ENCODE data around the gene SLC1A4. TPM values are rescaled to one million over a fixed set of nuclear protein-coding genes. Genes with fewer than 3 reads are reported as not detected.

Gene SLC1A4
- polyA plus RNA-seq, 1 donor from 2014 or later = 33.8 TPM

- Histone ChIP-seq H4K20me1 (ENCODE audit: insufficient read depth) (no peaks in the 10 kb centered on the region), H3F3A (ENCODE audit: insufficient read depth, low read length, poor library complexity, severe bottlenecking) (no peaks in the 10 kb centered on the region), H2AFZ (ENCODE audit: low read depth, low read length) (no peak overlapping the region), H3K4me2 (ENCODE audit: low read length) (no peak overlapping the region), H3K9me2 (ENCODE audit: insufficient read depth, low read length) (no peaks in the 10 kb centered on the region), H3K27me3 (ENCODE audit: insufficient read depth, low read depth, low read length) (no peaks in the 10 kb centered on the region), H3K9ac (ENCODE audit: low read length) (no peak overlapping the region), H3K4me3 (ENCODE audit: low read length) (no peak overlapping the region), H3K9me3 (ENCODE audit: low read length) (no peaks in the 10 kb centered on the region), H3K27ac (ENCODE audit: low read length) (no peak overlapping the region), H3K36me3 (ENCODE audit: insufficient read depth, low read length) (no peaks in the 10 kb centered on the region), H3K79me2 (replicated peaks; ENCODE audit: insufficient read depth, low read length) (no peaks in the 10 kb centered on the region)
- TF ChIP-seq MXI1 (conservative IDR thresholded peaks at IDR 0.05; ENCODE audit: poor library complexity, severe bottlenecking) = no peak
These were observed 36.4 kb downstream of the SLC1A4 start for GRCh38 chr2:65025453-65026123.

- no peaks in the 10 kb centered on the region for H3K36me3 ChIP-seq (ENCODE audit: insufficient read depth, low read length)
- H3K9me2 ChIP-seq (ENCODE audit: insufficient read depth, low read length) = no peaks in the 10 kb centered on the region
- H3K79me2 ChIP-seq (replicated peaks; ENCODE audit: insufficient read depth, low read length) = no peaks in the 10 kb centered on the region
- no peak overlapping the region for H2AFZ ChIP-seq (ENCODE audit: low read depth, low read length)
- H3K4me3 ChIP-seq (ENCODE audit: low read length) = no peak overlapping the region
- H4K20me1 ChIP-seq (ENCODE audit: insufficient read depth) = no peaks in the 10 kb centered on the region
- H3K9ac ChIP-seq (ENCODE audit: low read length) = no peak overlapping the region
- no peaks in the 10 kb centered on the region for H3K9me3 ChIP-seq (ENCODE audit: low read length)
- no peak for TF ChIP-seq CTCF (IDR thresholded peaks at IDR 0.05; ENCODE audit: poor library complexity, severe bottlenecking)
- TF ChIP-seq SMC3 (conservative IDR thresholded peaks at IDR 0.05; ENCODE audit: poor library complexity) = no peak
- no peak for TF ChIP-seq EP300 (conservative IDR thresholded peaks at IDR 0.05; ENCODE audit: poor library complexity, severe bottlenecking)
- TF ChIP-seq MXI1 (conservative IDR thresholded peaks at IDR 0.05; ENCODE audit: poor library complexity, severe bottlenecking) = no peak
- no peak for TF ChIP-seq REST (IDR thresholded peaks at IDR 0.05; ENCODE audit: borderline replicate concordance)
- TF ChIP-seq EZH2 (IDR thresholded peaks at IDR 0.05; ENCODE audit: borderline replicate concordance, insufficient read depth, low read length, poor library complexity, severe bottlenecking) = no peak
- no peak for TF ChIP-seq RAD21 (conservative IDR thresholded peaks at IDR 0.05)
- no peak for TF ChIP-seq POLR2AphosphoS5 (IDR thresholded peaks at IDR 0.05)
- no peak for TF ChIP-seq TAF1 (IDR thresholded peaks at IDR 0.05; ENCODE audit: low read depth)
- H3K4me2 ChIP-seq (ENCODE audit: low read length) = no peak overlapping the region
- H3F3A ChIP-seq (ENCODE audit: insufficient read depth, low read length, poor library complexity, severe bottlenecking) = no peaks in the 10 kb centered on the region
- H3K27me3 ChIP-seq (ENCODE audit: insufficient read depth, low read depth, low read length) = no peaks in the 10 kb centered on the region
- H3K27ac ChIP-seq (ENCODE audit: low read length) = no peak overlapping the region
These were observed 37.0 kb downstream of the SLC1A4 start for GRCh38 chr2:65026154-65026553.

All from neural cell (in vitro differentiated cells).